Epithelial cell of proximal tubule (primary cell): ENCODE data around the gene SELENBP1. TPM values are rescaled to one million over a fixed set of nuclear protein-coding genes. Genes with fewer than 3 reads are reported as not detected.

Source experiments
- DNase-seq: peaks from one replicate; pipeline ENCODE4 v3.0.0-alpha.2; 2011; ENCODE audit warnings: low read depth
- H3K4me3 ChIP-seq: 2 replicates; pipeline ENCODE4 v1.5.1; 2011; ENCODE audit warnings: low read depth, mild to moderate bottlenecking, low read length
- CTCF ChIP-seq: conservative IDR thresholded peaks from 2 replicates; pipeline ENCODE4 v1.5.1; 2012; ENCODE audit warnings: low read depth, mild to moderate bottlenecking, low read length
- total RNA-seq: library from RNA; depleted of rRNA; stranded (reverse); fragments of >200 nt; gene quantifications from 2 replicates; pipeline ENCODE4 v1.2.3, GENCODE V29; 2015

Gene SELENBP1
- total RNA-seq, 1 donor from 2014 or later, result 5.9 TPM

DNA sequence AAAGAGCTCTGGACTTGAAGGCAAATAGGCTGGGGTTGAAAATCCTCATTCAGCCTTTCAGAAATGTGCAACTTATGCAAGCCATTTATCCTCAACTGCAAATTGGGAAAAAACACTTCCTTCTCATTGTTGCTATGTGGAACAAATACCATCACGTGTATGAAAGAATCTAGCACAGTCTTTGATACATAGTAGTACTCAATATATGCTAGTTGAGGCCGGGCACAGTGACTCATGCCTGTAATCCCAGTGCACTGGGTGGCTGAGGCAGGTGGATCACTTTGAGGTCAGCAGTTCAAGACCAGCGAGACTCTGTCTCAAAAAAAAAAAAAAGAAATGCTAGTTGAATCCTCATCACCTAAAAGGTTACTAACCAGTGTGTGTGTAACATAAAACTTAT is 53.5 kb downstream of the SELENBP1 start:
- DNase-seq, result no peak
- no peak overlapping the region for H3K4me3 ChIP-seq
- no peak for TF ChIP-seq CTCF

DNA sequence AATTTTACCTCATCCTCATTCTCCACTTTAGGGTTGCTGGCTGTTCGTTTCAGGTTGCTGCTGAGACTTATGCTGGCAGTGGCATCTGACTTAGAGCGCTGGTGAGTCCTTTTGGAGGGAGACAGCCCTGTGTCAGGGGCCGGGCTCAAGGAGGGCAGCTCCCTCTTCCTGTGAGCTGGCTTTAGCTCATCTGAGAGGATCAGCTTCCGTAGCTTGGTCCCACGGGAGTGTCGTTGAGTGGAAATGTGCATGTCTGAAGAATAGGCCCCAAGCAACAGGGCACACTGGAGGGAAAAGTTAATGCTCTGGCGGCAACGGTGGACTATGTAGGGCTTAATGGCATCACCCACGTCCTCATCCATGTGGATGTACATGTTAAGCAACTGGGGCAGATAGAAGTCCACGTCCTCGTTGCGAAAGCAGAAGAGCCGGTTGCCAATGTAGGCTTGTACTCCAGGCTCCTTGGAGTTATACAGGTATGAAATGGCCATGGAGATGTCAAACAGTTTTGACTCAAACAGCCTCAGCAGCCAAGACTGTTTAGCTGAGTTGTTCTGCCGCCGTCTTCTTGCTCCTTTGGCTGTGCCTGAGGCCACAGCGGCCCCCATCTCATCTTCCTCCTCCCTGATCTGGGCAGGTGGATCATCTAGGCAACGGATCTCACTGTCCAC is 56.8 kb downstream of the SELENBP1 start:
- no peak overlapping the region for H3K4me3 ChIP-seq
- DNase-seq, result no peak
- TF ChIP-seq CTCF, result no peak

Other genes starting within 250 kb of the SELENBP1 start
- 2.2 and 6.0 TPM in 2 replicates for gene SEMA6C, start 226.1 kb downstream of the SELENBP1 start, total RNA-seq
- not detected in 2 replicates for gene TNFAIP8L2, start 216.1 kb downstream of the SELENBP1 start, total RNA-seq
- 4.5 and 7.2 TPM in 2 replicates for gene LYSMD1, start 206.8 kb downstream of the SELENBP1 start, total RNA-seq
- 44.9 and 47.8 TPM in 2 replicates for gene SCNM1, start 206.6 kb downstream of the SELENBP1 start, total RNA-seq
- gene TMOD4, start 196.7 kb downstream of the SELENBP1 start, total RNA-seq, result 0.46 TPM in 1 of 2 replicates, not detected in the other
- gene VPS72, start 182.5 kb downstream of the SELENBP1 start, total RNA-seq, result 68.6 and 87.0 TPM in 2 replicates
- 62.1 and 68.9 TPM in 2 replicates for gene PIP5K1A, start 174.2 kb downstream of the SELENBP1 start, total RNA-seq
- 213 and 225 TPM in 2 replicates for gene PSMD4, start 118.0 kb downstream of the SELENBP1 start, total RNA-seq
- 14.0 and 16.9 TPM in 2 replicates for gene ZNF687, start 90.4 kb downstream of the SELENBP1 start, total RNA-seq
- 26.3 and 73.3 TPM in 2 replicates for gene PI4KB, start 45.3 kb downstream of the SELENBP1 start, total RNA-seq
- 25.9 and 33.9 TPM in 2 replicates for gene RFX5, start 25.5 kb downstream of the SELENBP1 start, total RNA-seq
- 348 and 446 TPM in 2 replicates for gene PSMB4, start 26.9 kb upstream of the SELENBP1 start, total RNA-seq
- 18.2 and 29.3 TPM in 2 replicates for gene POGZ, start 86.8 kb upstream of the SELENBP1 start, total RNA-seq
- gene CGN, start 138.7 kb upstream of the SELENBP1 start, total RNA-seq, result 9.5 and 10.1 TPM in 2 replicates
- gene TUFT1, start 167.6 kb upstream of the SELENBP1 start, total RNA-seq, result 33.5 and 39.2 TPM in 2 replicates
- gene SNX27, start 239.3 kb upstream of the SELENBP1 start, total RNA-seq, result 13.2 and 14.8 TPM in 2 replicates